ENCODE measurements around the gene GALR1. TPM values are rescaled to one million over a fixed set of nuclear protein-coding genes. Genes with fewer than 3 reads are reported as not detected.
A peak's percentile ranks its signal among the peaks of the same experiment; 100 is the strongest.

GALR1 gene
- total RNA-seq, 2 experiments from 2014 or later, result not detected

DNA sequence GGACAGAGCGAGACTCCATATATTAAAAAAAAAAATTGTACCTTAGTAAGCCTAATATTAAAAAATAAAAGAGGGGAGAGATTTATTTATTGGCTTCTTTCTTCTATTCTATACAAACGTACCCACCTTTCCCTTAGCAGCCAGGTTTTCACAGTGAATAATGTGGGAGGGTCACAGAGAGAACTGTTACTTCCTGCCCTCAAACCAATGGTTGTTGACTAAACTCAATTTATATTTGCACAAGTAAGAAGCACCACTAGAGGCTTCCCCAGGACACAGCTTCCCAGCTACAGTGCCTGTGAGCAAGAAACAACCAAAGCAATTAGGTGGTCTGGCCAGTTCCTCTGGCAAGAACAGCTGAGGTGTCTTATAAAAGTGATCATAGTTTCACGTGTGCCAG lies 28.9 kb upstream of the GALR1 start:
- ATAC-seq (ENCODE audit: poor library complexity), result no peak
- Histone ChIP-seq H3K27ac (ENCODE audit: low read depth in 1 of 2, low read length in 2 of 2) (no peak overlapping the region), H3K36me3 (ENCODE audit: insufficient read depth, low read length) (no peaks in the 10 kb centered on the region), H3K27me3 (ENCODE audit: control insufficient read depth in 1 of 2, insufficient read depth in 2 of 2, low read length in 2 of 2) (no peaks in the 10 kb centered on the region), H3K4me3 (ENCODE audit: low read length) (no peak overlapping the region), H3K9me3 (ENCODE audit: control insufficient read depth in 1 of 2, insufficient read depth in 1 of 2, low read length in 2 of 2) (no peaks in the 10 kb centered on the region), H3K4me1 (ENCODE audit: insufficient read depth, low read length) (peaks cover 7% of the 10 kb centered on the region)
- no peaks in the 10 kb centered on the region for H3K27me3 Mint-ChIP-seq
- ChIA-PET CTCF (no interaction called here), POLR2A (no interaction called here)
- peak in 1 of 14 experiments; percentile 56 for DNase-seq
- H3K4me1 Mint-ChIP-seq (ENCODE audit: low read depth), result no peaks in the 10 kb centered on the region
- intact Hi-C loops (cut with DNase I, micrococcal nuclease), result no loop called here
- H3K4me3 Mint-ChIP-seq, result no peak overlapping the region
- TF ChIP-seq, protein P1, sequence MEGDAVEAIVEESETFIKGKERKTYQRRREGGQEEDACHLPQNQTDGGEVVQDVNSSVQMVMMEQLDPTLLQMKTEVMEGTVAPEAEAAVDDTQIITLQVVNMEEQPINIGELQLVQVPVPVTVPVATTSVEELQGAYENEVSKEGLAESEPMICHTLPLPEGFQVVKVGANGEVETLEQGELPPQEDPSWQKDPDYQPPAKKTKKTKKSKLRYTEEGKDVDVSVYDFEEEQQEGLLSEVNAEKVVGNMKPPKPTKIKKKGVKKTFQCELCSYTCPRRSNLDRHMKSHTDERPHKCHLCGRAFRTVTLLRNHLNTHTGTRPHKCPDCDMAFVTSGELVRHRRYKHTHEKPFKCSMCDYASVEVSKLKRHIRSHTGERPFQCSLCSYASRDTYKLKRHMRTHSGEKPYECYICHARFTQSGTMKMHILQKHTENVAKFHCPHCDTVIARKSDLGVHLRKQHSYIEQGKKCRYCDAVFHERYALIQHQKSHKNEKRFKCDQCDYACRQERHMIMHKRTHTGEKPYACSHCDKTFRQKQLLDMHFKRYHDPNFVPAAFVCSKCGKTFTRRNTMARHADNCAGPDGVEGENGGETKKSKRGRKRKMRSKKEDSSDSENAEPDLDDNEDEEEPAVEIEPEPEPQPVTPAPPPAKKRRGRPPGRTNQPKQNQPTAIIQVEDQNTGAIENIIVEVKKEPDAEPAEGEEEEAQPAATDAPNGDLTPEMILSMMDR (IDR thresholded peaks at IDR 0.05), result no peak
- H3K27ac Mint-ChIP-seq, result no peak overlapping the region
- no peaks in the 10 kb centered on the region for H3K36me3 Mint-ChIP-seq (ENCODE audit: low read depth)
- no peaks in the 10 kb centered on the region for H3K9me3 Mint-ChIP-seq

GRCh38 chr18:77222464-77222863 lies 27.2 kb upstream of the GALR1 start:
- TF ChIP-seq, protein P1 (IDR thresholded peaks at IDR 0.05), result no peak
- Mint-ChIP-seq H3K4me1 (ENCODE audit: low read depth) (no peaks in the 10 kb centered on the region), H3K27ac (no peak overlapping the region), H3K27me3 (no peaks in the 10 kb centered on the region), H3K36me3 (ENCODE audit: low read depth) (no peaks in the 10 kb centered on the region), H3K4me3 (no peak overlapping the region), H3K9me3 (no peaks in the 10 kb centered on the region)
- H3K27me3 ChIP-seq (ENCODE audit: control insufficient read depth in 1 of 2, insufficient read depth in 2 of 2, low read length in 2 of 2), result no peaks in the 10 kb centered on the region
- ChIA-PET CTCF (interaction anchor here (0.7 kb wide), 1 partner anchor 9 kb away, joined by 3 read pairs; no protein-coding TSS in a partner anchor), POLR2A (no interaction called here)
- no peak overlapping the region for H3K27ac ChIP-seq (ENCODE audit: low read depth in 1 of 2, low read length in 2 of 2)
- H3K9me3 ChIP-seq (ENCODE audit: control insufficient read depth in 1 of 2, insufficient read depth in 1 of 2, low read length in 2 of 2), result no peaks in the 10 kb centered on the region
- intact Hi-C loops (cut with DNase I, micrococcal nuclease), result no loop called here
- ATAC-seq (ENCODE audit: poor library complexity) (no peak), DNase-seq (no peak)
- peaks cover 7% of the 10 kb centered on the region for H3K4me1 ChIP-seq (ENCODE audit: insufficient read depth, low read length)
- no peak overlapping the region for H3K4me3 ChIP-seq (ENCODE audit: low read length)
- no peaks in the 10 kb centered on the region for H3K36me3 ChIP-seq (ENCODE audit: insufficient read depth, low read length)

DNA sequence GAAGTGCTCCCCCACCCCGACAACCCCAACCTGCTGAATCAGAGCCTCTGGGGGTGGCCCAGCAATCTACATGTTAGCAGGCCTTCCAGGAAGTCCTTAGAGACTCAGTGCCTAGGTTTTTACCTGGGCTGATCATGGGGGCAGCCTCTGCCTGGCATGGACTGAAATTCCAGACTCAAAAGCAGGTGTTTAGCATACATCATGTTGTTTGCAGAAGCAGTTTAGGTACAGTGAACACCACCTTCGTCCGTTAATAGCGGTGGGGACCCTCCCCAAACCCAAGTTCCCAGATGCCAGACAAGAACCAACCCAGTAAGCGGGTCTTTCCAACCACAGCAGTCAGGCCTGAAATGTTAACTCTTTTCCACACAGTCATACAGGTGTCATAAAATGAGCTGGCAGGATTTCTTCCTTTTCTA lies 26.4 kb upstream of the GALR1 start:
- intact Hi-C loops (cut with DNase I, micrococcal nuclease), result no loop called here
- no peak for ATAC-seq (ENCODE audit: poor library complexity)
- Mint-ChIP-seq H3K4me3 (no peak overlapping the region), H3K4me1 (ENCODE audit: low read depth) (no peaks in the 10 kb centered on the region), H3K27ac (no peak overlapping the region), H3K9me3 (no peaks in the 10 kb centered on the region), H3K36me3 (ENCODE audit: low read depth) (no peaks in the 10 kb centered on the region), H3K27me3 (no peaks in the 10 kb centered on the region)
- H3K36me3 ChIP-seq (ENCODE audit: insufficient read depth, low read length), result no peaks in the 10 kb centered on the region
- H3K27ac ChIP-seq (ENCODE audit: low read depth in 1 of 2, low read length in 2 of 2), result no peak overlapping the region
- H3K27me3 ChIP-seq (ENCODE audit: control insufficient read depth in 1 of 2, insufficient read depth in 2 of 2, low read length in 2 of 2), result no peaks in the 10 kb centered on the region
- TF ChIP-seq, protein P1 (IDR thresholded peaks at IDR 0.05), result no peak
- POLR2A ChIA-PET, result no interaction called here
- peaks cover 7% of the 10 kb centered on the region for H3K4me1 ChIP-seq (ENCODE audit: insufficient read depth, low read length)
- no peak for DNase-seq
- CTCF ChIA-PET, result no interaction called here
- no peak overlapping the region for H3K4me3 ChIP-seq (ENCODE audit: low read length)
- H3K9me3 ChIP-seq (ENCODE audit: control insufficient read depth in 1 of 2, insufficient read depth in 1 of 2, low read length in 2 of 2), result no peaks in the 10 kb centered on the region

Measured in CD4-positive, alpha-beta T cell (primary cell).